ENCODE data around the gene ELOA. TPM values are rescaled to one million over a fixed set of nuclear protein-coding genes. Genes with fewer than 3 reads are reported as not detected.
A peak's percentile ranks its signal among the peaks of the same experiment; 100 is the strongest.
"Not testable (repeated sequence)": the region's sequence is repeated elsewhere in the genome, so short reads cannot be mapped to it uniquely, and the experiment has no call there.

The ELOA gene
- total and polyA plus RNA-seq, 2 experiments from 2014 or later, result 44.3 to 50.1 TPM

DNA sequence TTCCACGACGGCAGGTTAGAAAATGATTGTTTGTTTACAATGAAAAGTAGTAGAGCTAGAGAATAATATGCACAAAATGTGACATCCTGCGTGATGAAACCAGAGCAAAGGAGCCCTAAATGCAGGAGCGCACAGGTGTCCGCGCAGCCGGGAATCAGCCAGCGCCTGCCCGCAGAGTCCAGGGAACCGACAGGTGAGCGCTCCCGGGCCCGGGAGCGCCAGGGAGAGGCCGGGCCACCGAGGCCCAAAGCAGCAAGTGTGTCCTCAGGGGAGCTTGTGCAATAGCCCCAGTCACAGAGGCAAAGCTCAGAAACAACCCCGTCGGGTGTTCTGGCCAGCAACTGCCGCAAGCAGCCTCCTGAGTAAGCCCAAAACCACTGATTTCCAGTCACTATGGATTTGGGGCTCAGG lies 58.1 kb downstream of the ELOA start:
- peak overlapping the region; percentile 82 for H3K9ac ChIP-seq
- no peak for TF ChIP-seq EZH2 (IDR thresholded peaks at IDR 0.05; ENCODE audit: insufficient read depth, poor library complexity, severe bottlenecking)
- no peak for TF ChIP-seq EZH2phosphoT487 (IDR thresholded peaks at IDR 0.05; ENCODE audit: insufficient read depth, low read depth)
- no peaks in the 10 kb centered on the region for H3K27me3 ChIP-seq (replicated peaks; ENCODE audit: insufficient read depth)
- peak overlapping the region; percentile 84 for H3K4me3 ChIP-seq
- no peaks in the 10 kb centered on the region for H3K9me2 ChIP-seq (ENCODE audit: insufficient read depth)
- no peaks in the 10 kb centered on the region for H3K9me3 ChIP-seq (ENCODE audit: low read depth)
- no peak overlapping the region for H3K27ac ChIP-seq
- in situ Hi-C loops (cut with MboI), result no loop called here
- WGBS, 2 experiments (ENCODE audit: low coverage in 1 of 2, low lambda C conversion rate in 2 of 2, missing lambda C conversion rate in 2 of 2), result 30 to 31% methylated on average over 19 of the region's 19 CpGs
- H4K20me1 ChIP-seq (ENCODE audit: insufficient read depth), result no peaks in the 10 kb centered on the region
- H3K4me2 ChIP-seq (ENCODE audit: unreplicated experiment), result peak overlapping the region; percentile 87
- H3K4me1 ChIP-seq (ENCODE audit: insufficient read depth), result peaks cover 7% of the 10 kb centered on the region; the same call in 1 of the 2 replicates
- peak overlapping the region; percentile 90 for H2AFZ ChIP-seq
- H3K79me2 ChIP-seq (ENCODE audit: insufficient read depth), result no peaks in the 10 kb centered on the region
- peaks cover 4% of the 10 kb centered on the region; the same call in 1 of the 2 replicates for H3F3A ChIP-seq (ENCODE audit: insufficient read depth)
- H3K36me3 ChIP-seq (ENCODE audit: low read depth), result no peaks in the 10 kb centered on the region
- DNase-seq, result peak; percentile 42

- TF ChIP-seq EZH2phosphoT487 (IDR thresholded peaks at IDR 0.05; ENCODE audit: insufficient read depth, low read depth) (no peak), EZH2 (IDR thresholded peaks at IDR 0.05; ENCODE audit: insufficient read depth, poor library complexity, severe bottlenecking) (no peak)
- Histone ChIP-seq H3K9me3 (ENCODE audit: low read depth) (no peaks in the 10 kb centered on the region), H3K79me2 (ENCODE audit: insufficient read depth) (no peaks in the 10 kb centered on the region), H3K4me2 (ENCODE audit: unreplicated experiment) (no peak overlapping the region), H3K9me2 (ENCODE audit: insufficient read depth) (no peaks in the 10 kb centered on the region), H3K27ac (no peak overlapping the region), H3K9ac (no peak overlapping the region), H3K4me1 (ENCODE audit: insufficient read depth) (peaks cover 7% of the 10 kb centered on the region; the same call in 1 of the 2 replicates), H3F3A (ENCODE audit: insufficient read depth) (peaks cover 4% of the 10 kb centered on the region; the same call in 1 of the 2 replicates), H4K20me1 (ENCODE audit: insufficient read depth) (no peaks in the 10 kb centered on the region), H3K27me3 (replicated peaks; ENCODE audit: insufficient read depth) (no peaks in the 10 kb centered on the region), H2AFZ (no peak overlapping the region), H3K4me3 (no peak overlapping the region), H3K36me3 (ENCODE audit: low read depth) (no peaks in the 10 kb centered on the region)
- WGBS, 2 experiments (ENCODE audit: low coverage in 1 of 2, low lambda C conversion rate in 2 of 2, missing lambda C conversion rate in 2 of 2), result 67 to 71% methylated on average over 10 of the region's 10 CpGs
- no peak for DNase-seq
- in situ Hi-C loops (cut with MboI), result no loop called here
Measured at GRCh38 chr1:23801876-23802275, 58.6 kb downstream of the ELOA start.

DNA sequence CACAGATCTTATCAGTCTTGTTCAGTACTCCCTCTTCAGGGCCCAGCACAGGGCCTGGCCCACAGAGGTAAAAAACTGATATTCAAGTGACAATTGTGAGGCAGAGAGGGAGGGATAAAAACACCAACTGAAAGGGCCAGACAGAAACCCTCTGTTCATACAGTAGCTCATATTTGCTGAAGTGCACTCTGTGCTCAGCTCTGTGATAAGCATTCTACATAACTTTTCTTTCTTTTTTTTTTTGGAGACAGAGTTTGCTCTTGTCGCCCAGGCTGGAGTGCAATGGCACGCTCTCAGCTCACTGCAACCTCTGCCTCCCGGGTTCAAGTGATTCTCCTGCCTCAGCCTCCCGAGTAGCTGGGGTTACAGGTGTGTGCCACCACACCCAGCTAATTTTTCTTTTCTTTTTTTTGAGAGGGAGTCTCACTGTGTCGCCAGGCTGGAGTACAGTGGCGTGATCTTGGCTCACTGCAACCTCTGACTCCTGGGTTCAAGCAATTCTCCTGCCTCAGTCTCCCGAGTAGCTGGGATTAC lies 59.6 kb downstream of the ELOA start:
- H3K27ac ChIP-seq; H3K36me3 ChIP-seq (ENCODE audit: low read depth); H3K4me3 ChIP-seq; H3K27me3 ChIP-seq (replicated peaks; ENCODE audit: insufficient read depth); H3K79me2 ChIP-seq (ENCODE audit: insufficient read depth); H3K9me2 ChIP-seq (ENCODE audit: insufficient read depth); H4K20me1 ChIP-seq (ENCODE audit: insufficient read depth); H3F3A ChIP-seq (ENCODE audit: insufficient read depth); H3K9ac ChIP-seq; H3K4me2 ChIP-seq (ENCODE audit: unreplicated experiment); H3K4me1 ChIP-seq (ENCODE audit: insufficient read depth); DNase-seq; H2AFZ ChIP-seq; in situ Hi-C loops (cut with MboI); H3K9me3 ChIP-seq (ENCODE audit: low read depth): not testable (repeated sequence)
- WGBS, 2 experiments (ENCODE audit: low coverage in 1 of 2, low lambda C conversion rate in 2 of 2, missing lambda C conversion rate in 2 of 2), result 90 to 100% methylated on average over 3 to 7 of the region's 7 CpGs

DNA sequence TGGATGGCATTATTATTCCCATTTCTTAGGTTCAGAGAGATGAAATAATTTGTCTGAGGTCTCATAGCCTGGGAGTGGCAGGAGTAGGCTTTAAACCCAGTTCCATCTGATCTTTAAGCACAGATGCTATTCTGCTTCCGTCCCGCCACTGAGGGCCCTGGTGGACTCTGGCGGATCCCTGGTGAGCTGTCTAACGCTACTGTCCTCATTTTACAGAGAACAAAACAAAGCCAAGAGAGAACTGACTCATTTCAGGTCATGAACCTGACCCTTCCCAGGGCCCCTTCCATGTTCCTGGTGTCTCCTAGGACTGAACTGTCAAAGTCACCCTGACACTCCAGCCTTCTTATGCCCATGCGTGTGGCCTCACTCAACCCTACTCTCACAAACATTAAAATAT lies 60.4 kb downstream of the ELOA start:
- H3K4me1 ChIP-seq (ENCODE audit: insufficient read depth), result peaks cover 7% of the 10 kb centered on the region; the same call in 1 of the 2 replicates
- H3K79me2 ChIP-seq (ENCODE audit: insufficient read depth), result no peaks in the 10 kb centered on the region
- no peak overlapping the region for H3K9ac ChIP-seq
- no peak overlapping the region for H3K4me3 ChIP-seq
- no peaks in the 10 kb centered on the region for H3K9me3 ChIP-seq (ENCODE audit: low read depth)
- no peaks in the 10 kb centered on the region for H3K9me2 ChIP-seq (ENCODE audit: insufficient read depth)
- DNase-seq, result no peak
- peaks cover 4% of the 10 kb centered on the region; the same call in 1 of the 2 replicates for H3F3A ChIP-seq (ENCODE audit: insufficient read depth)
- no peaks in the 10 kb centered on the region for H4K20me1 ChIP-seq (ENCODE audit: insufficient read depth)
- in situ Hi-C loops (cut with MboI), result no loop called here
- H3K27ac ChIP-seq, result no peak overlapping the region
- H3K36me3 ChIP-seq (ENCODE audit: low read depth), result no peaks in the 10 kb centered on the region
- H3K4me2 ChIP-seq (ENCODE audit: unreplicated experiment), result no peak overlapping the region
- TF ChIP-seq EZH2phosphoT487 (IDR thresholded peaks at IDR 0.05; ENCODE audit: insufficient read depth, low read depth) (no peak), EZH2 (IDR thresholded peaks at IDR 0.05; ENCODE audit: insufficient read depth, poor library complexity, severe bottlenecking) (no peak)
- no peak overlapping the region for H2AFZ ChIP-seq
- 86 to 91% methylated on average over 5 of the region's 5 CpGs for WGBS, 2 experiments (ENCODE audit: low coverage in 1 of 2, low lambda C conversion rate in 2 of 2, missing lambda C conversion rate in 2 of 2)
- H3K27me3 ChIP-seq (replicated peaks; ENCODE audit: insufficient read depth), result no peaks in the 10 kb centered on the region
